Ovary (tissue), 9 donors: ENCODE data around the gene HCFC1R1. TPM values are rescaled to one million over a fixed set of nuclear protein-coding genes. Genes with fewer than 3 reads are reported as not detected.

Source experiments
- DNase-seq, 5 donors: peaks; one replicate each; pipeline ENCODE4 v3.0.0-alpha.2; 2019 to 2020
- H3K27ac ChIP-seq, 2 donors: fragments of 200-600 bp; one replicate each; pipeline versions ENCODE4 v1.5.1 to v1.8.0; 2019 to 2022
- H3K27me3 ChIP-seq: fragments of 200-600 bp; one replicate; pipeline ENCODE4 v1.8.0; 2022
- H3K36me3 ChIP-seq: fragments of 200-600 bp; sonication (generic); one replicate; pipeline ENCODE4 v1.5.1; 2019
- H3K4me1 ChIP-seq: one replicate; pipeline ENCODE4 v1.8.1; 2013; ENCODE audit warnings: mild to moderate bottlenecking, moderate library complexity; ENCODE audit not compliant: insufficient read depth
- H3K4me3 ChIP-seq: fragments of 200-600 bp; sonication (generic); one replicate; pipeline ENCODE4 v1.5.1; 2017
- H3K9me3 ChIP-seq, 2 donors: fragments of 200-600 bp in 1 of 2; sonication (generic) in 1 of 2; one replicate each; pipeline versions ENCODE4 v1.5.1 to v1.8.1; 2013 to 2019; ENCODE audit warnings: mild to moderate bottlenecking in 1 of 2, moderate library complexity in 1 of 2
- CTCF ChIP-seq, 3 donors: fragments of 450-650 bp in 2 of 3; fragments of 200-600 bp in 1 of 3; IDR thresholded peaks; one replicate each; pipeline versions ENCODE4 v1.5.1 to v1.8.0; 2016 to 2022; ENCODE audit warnings: antibody characterized with exemption in 3 of 3, mild to moderate bottlenecking in 1 of 3
- EP300 ChIP-seq: sonication (generic); formaldehyde crosslinking; IDR thresholded peaks from one replicate; pipeline ENCODE4 v1.6.1; 2017; ENCODE audit warnings: antibody characterized with exemption
- POLR2A ChIP-seq: fragments of 450-650 bp; IDR thresholded peaks from one replicate; pipeline ENCODE4 v1.6.1; 2017; ENCODE audit warnings: antibody characterized with exemption, mild to moderate bottlenecking, moderate library complexity
- WGBS, 3 donors: extraction: QIAGEN DNeasy Blood & Tissue Kit in 1 of 3; methylation state at CpG; one replicate each; pipeline versions ENCODE4 v1.1.5 to v1.1.7; 2013 to 2017; 5-methylcytosine and 5-hydroxymethylcytosine counted together
- intact Hi-C, 4 donors: fragments of 100-400 bp; cut with DNase I; formaldehyde crosslinking; loops; one replicate each; pipeline versions ENCODE4 v1.11.0 to v1.15.1; 2022 to 2023
- polyA plus RNA-seq, 2 donors: library from polyadenylated mRNA; stranded (reverse); fragments of 200-250 nt in 1 of 2; fragments of 350-450 nt in 1 of 2; fragmentation: Illumina TruSeq in 1 of 2; extraction: RNeasy Lipid Tissue Mini Kit (QIAGEN cat#74804) in 1 of 2; gene quantifications; one replicate each; pipeline ENCODE4 v1.2.3, GENCODE V29; 2013 to 2014
- total RNA-seq, 7 donors: library from RNA; depleted of rRNA in 2 of 7; stranded (reverse); fragments of >200 nt in 2 of 7; fragmentation: NEBNext Ultra II Directional in 3 of 7; extraction: Animal tissue kit (Norgen Biotek cat#: 25700) in 3 of 7; gene quantifications; one replicate each; pipeline versions ENCODE4 v1.1.0 to v1.2.4, GENCODE V29; 2016 to 2023
- donor health status: DM: no; HTN: no; CAD: no; lungs with moderate emphysema.
- donor health status: DM: no; HTN: no; CAD: no.
- donor health status: Bipolar disorder and iron deficiency.
- donor health status: DM: yes; HTN: yes; CAD: no.
- donor health status: DM: no; HTN: no; CAD: no.
- donor health status: DM: yes; HTN: yes; CAD: no.

Gene HCFC1R1
- total and polyA plus RNA-seq, 9 donors = 15.9 to 82.0 (median 55.1) TPM

GRCh38 chr16:2976673-2977072, 47.1 kb downstream of the HCFC1R1 start:
- Histone ChIP-seq H3K27ac (no peak overlapping the region), H3K4me1 (peaks cover 6% of the 10 kb centered on the region), H3K27me3 (no peaks in the 10 kb centered on the region), H3K9me3 (no peaks in the 10 kb centered on the region), H3K36me3 (no peaks in the 10 kb centered on the region), H3K4me3 (no peak overlapping the region)
- DNase-seq = no peak
- no peak for TF ChIP-seq EP300
- TF ChIP-seq CTCF (IDR thresholded peaks at IDR 0.05) = no peak
- no peak for TF ChIP-seq POLR2A
- intact Hi-C loops = no loop called here
- WGBS, 3 donors = 91 to 93% (median 92%) methylated on average over 13 to 15 of the region's 15 CpGs

GRCh38 chr16:2976201-2976600, 47.5 kb downstream of the HCFC1R1 start:
- H3K4me1 ChIP-seq = peaks cover 4% of the 10 kb centered on the region
- WGBS, 3 donors = 85 to 92% (median 89%) methylated on average over 7 of the region's 7 CpGs
- H3K36me3 ChIP-seq = no peaks in the 10 kb centered on the region
- H3K9me3 ChIP-seq = no peaks in the 10 kb centered on the region
- no peak for TF ChIP-seq CTCF (IDR thresholded peaks at IDR 0.05)
- TF ChIP-seq EP300 = no peak
- TF ChIP-seq POLR2A = no peak
- intact Hi-C loops = no loop called here
- no peaks in the 10 kb centered on the region for H3K27me3 ChIP-seq
- H3K27ac ChIP-seq = no peak overlapping the region
- H3K4me3 ChIP-seq = no peak overlapping the region
- DNase-seq = no peak

- peaks cover 1% of the 10 kb centered on the region for H3K27me3 ChIP-seq
- no peaks in the 10 kb centered on the region for H3K36me3 ChIP-seq
- TF ChIP-seq CTCF (IDR thresholded peaks at IDR 0.05) = no peak
- TF ChIP-seq EP300 = no peak
- no peak for TF ChIP-seq POLR2A
- H3K4me3 ChIP-seq = no peak overlapping the region
- intact Hi-C loops = no loop called here
- DNase-seq = no peak
- no peaks in the 10 kb centered on the region for H3K9me3 ChIP-seq
- WGBS, 3 donors = 92 to 94% (median 93%) methylated on average over 24 to 28 of the region's 28 CpGs
- no peak overlapping the region for H3K27ac ChIP-seq
- no peaks in the 10 kb centered on the region for H3K4me1 ChIP-seq
Measured at GRCh38 chr16:2975161-2975795, 48.5 kb downstream of the HCFC1R1 start.

- H3K27me3 ChIP-seq = peaks cover 6% of the 10 kb centered on the region
- no peak overlapping the region for H3K4me3 ChIP-seq
- no peaks in the 10 kb centered on the region for H3K9me3 ChIP-seq
- intact Hi-C loops = no loop called here
- peaks cover 3% of the 10 kb centered on the region for H3K4me1 ChIP-seq
- TF ChIP-seq EP300 (no peak), POLR2A (no peak), CTCF (IDR thresholded peaks at IDR 0.05) (no peak)
- 86 to 93% (median 88%) methylated on average over 10 to 15 of the region's 15 CpGs for WGBS, 3 donors
- DNase-seq = no peak
- H3K36me3 ChIP-seq = no peaks in the 10 kb centered on the region
- no peak overlapping the region for H3K27ac ChIP-seq
Measured at GRCh38 chr16:2974319-2975056, 49.3 kb downstream of the HCFC1R1 start.
